ENCODE results near the gene TMEM52. TPM values are rescaled to one million over a fixed set of nuclear protein-coding genes. Genes with fewer than 3 reads are reported as not detected.

Gene TMEM52
- total RNA-seq, 1 experiment from 2014 or later = 9.6 TPM

DNA sequence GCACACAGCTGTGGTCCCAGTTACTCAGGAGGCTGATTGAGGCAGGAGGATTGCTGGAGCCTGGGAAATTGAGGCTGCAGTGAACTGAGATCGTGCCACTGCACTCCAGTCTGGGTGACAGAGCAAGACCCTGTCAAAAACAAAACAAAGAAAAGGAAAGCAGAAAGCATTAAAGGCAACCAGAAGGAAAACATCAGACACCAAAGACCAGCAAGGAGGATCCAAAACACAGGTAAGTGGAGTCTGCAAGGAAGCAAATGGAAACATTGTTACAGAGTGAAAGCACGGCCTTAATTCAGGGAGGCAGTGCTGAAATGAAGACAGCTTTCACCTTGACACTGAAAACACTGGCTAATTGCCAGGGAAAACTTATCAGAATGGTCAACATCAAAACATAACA is 43.7 kb upstream of the TMEM52 start:
- Histone ChIP-seq H3K18ac (ENCODE audit: insufficient read length, low read depth, low read length) (no peak overlapping the region), H2BK120ac (ENCODE audit: low read depth, low read length, poor library complexity, severe bottlenecking) (no peak overlapping the region), H3K79me2 (ENCODE audit: insufficient read depth, low read length) (no peaks in the 10 kb centered on the region), H3K4me1 (ENCODE audit: insufficient read depth, low read length) (no peaks in the 10 kb centered on the region; the same call in 1 of the 2 replicates), H3K56ac (ENCODE audit: insufficient read length, low read depth, low read length) (no peak overlapping the region), H3K9ac (ENCODE audit: extremely low read depth, insufficient read length, low read length) (no peak overlapping the region), H3K79me1 (ENCODE audit: insufficient read depth, low read depth, low read length, poor library complexity, severe bottlenecking) (no peaks in the 10 kb centered on the region), H4K5ac (ENCODE audit: insufficient read length, low read depth, low read length) (no peak overlapping the region), H4K8ac (replicated peaks; ENCODE audit: insufficient read length, low read depth, low read length) (no peak overlapping the region), H3K4me2 (ENCODE audit: insufficient read depth, insufficient read length, low read length) (no peak overlapping the region), H3K27me3 (ENCODE audit: insufficient read depth, low read length) (no peaks in the 10 kb centered on the region), H3K23ac (ENCODE audit: insufficient read length, low read depth, low read length) (no peak overlapping the region), H2BK12ac (ENCODE audit: insufficient read length, low read depth, low read length) (no peak overlapping the region), H4K20me1 (ENCODE audit: control insufficient read depth, insufficient read depth, insufficient read length) (no peaks in the 10 kb centered on the region), H2BK20ac (ENCODE audit: low read depth, low read length, poor library complexity, severe bottlenecking) (no peak overlapping the region), H4K91ac (ENCODE audit: insufficient read length, low read depth, low read length) (no peak overlapping the region), H3K9me3 (ENCODE audit: control insufficient read depth, low read depth, low read length) (no peaks in the 10 kb centered on the region), H3K23me2 (ENCODE audit: insufficient read length, low read depth, low read length, poor library complexity, severe bottlenecking) (no peaks in the 10 kb centered on the region), H3K14ac (ENCODE audit: insufficient read depth, low read length) (no peak overlapping the region), H3T11ph (ENCODE audit: low read length) (no peak overlapping the region), H2BK5ac (ENCODE audit: insufficient read length, low read length) (no peak overlapping the region), H3K27ac (ENCODE audit: insufficient read length, low read depth, low read length) (no peak overlapping the region), H2AK5ac (ENCODE audit: insufficient read length, low read length) (no peak overlapping the region), H2AFZ (ENCODE audit: low read length) (no peak overlapping the region), H2BK15ac (ENCODE audit: low read depth, low read length) (no peak overlapping the region), H3K4ac (ENCODE audit: low read depth, low read length) (no peak overlapping the region)
- TF ChIP-seq, protein P1, sequence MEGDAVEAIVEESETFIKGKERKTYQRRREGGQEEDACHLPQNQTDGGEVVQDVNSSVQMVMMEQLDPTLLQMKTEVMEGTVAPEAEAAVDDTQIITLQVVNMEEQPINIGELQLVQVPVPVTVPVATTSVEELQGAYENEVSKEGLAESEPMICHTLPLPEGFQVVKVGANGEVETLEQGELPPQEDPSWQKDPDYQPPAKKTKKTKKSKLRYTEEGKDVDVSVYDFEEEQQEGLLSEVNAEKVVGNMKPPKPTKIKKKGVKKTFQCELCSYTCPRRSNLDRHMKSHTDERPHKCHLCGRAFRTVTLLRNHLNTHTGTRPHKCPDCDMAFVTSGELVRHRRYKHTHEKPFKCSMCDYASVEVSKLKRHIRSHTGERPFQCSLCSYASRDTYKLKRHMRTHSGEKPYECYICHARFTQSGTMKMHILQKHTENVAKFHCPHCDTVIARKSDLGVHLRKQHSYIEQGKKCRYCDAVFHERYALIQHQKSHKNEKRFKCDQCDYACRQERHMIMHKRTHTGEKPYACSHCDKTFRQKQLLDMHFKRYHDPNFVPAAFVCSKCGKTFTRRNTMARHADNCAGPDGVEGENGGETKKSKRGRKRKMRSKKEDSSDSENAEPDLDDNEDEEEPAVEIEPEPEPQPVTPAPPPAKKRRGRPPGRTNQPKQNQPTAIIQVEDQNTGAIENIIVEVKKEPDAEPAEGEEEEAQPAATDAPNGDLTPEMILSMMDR (conservative IDR thresholded peaks at IDR 0.05) = no peak
- Mint-ChIP-seq H3K4me3 (no peak overlapping the region), H3K4me1 (peaks cover 20 to 26% of the 10 kb centered on the region in 2 experiments), H3K27me3 (ENCODE audit: low read depth) (peaks cover 4% of the 10 kb centered on the region), H3K36me3 (ENCODE audit: insufficient read depth in 1 of 3, low read depth in 3 of 3) (no peaks in the 10 kb centered on the region), H3K9me3 (no peaks in the 10 kb centered on the region; a peak in 1 of 5 replicates), H3K27ac (no peak overlapping the region)
- no peak for DNase-seq
- no CpG with 5 or more reads among the region's 2 CpGs for whole genome bisulfite sequencing (ENCODE audit: extremely low coverage, insufficient read length, low lambda C conversion rate)

Measured in H9 (cell line).